GM23248 (cell line): Measurements from ENCODE around the gene RRAGC. TPM values are rescaled to one million over a fixed set of nuclear protein-coding genes. Genes with fewer than 3 reads are reported as not detected.
"Not testable (repeated sequence)": the region's sequence is repeated elsewhere in the genome, so short reads cannot be mapped to it uniquely, and the experiment has no call there.

ENCODE experiments used
- DNase-seq: peaks from one replicate; pipeline ENCODE4 v3.0.0-alpha.2; 2015
- H2AFZ ChIP-seq: fragments of 200-600 bp; sonication (generic); 2 replicates; pipeline ENCODE4 v1.6.1; 2016; ENCODE audit warnings: antibody characterized with exemption
- H3F3A ChIP-seq: fragments of 200-600 bp; sonication (generic); 2 replicates; pipeline ENCODE4 v1.6.1; 2016; ENCODE audit warnings: mild to moderate bottlenecking, antibody characterized with exemption, mixed run types; ENCODE audit not compliant: insufficient read depth
- H3K27ac ChIP-seq: fragments of 200-600 bp; sonication (generic); 2 replicates; pipeline ENCODE4 v1.5.1; 2016; ENCODE audit warnings: mild to moderate bottlenecking
- H3K27me3 ChIP-seq: fragments of 200-600 bp; sonication (generic); replicated peaks from 2 replicates; pipeline ENCODE4 v1.6.1; 2016; ENCODE audit warnings: mild to moderate bottlenecking; ENCODE audit not compliant: insufficient read depth
- H3K36me3 ChIP-seq: fragments of 200-600 bp; sonication (generic); 2 replicates; pipeline ENCODE4 v1.6.1; 2016; ENCODE audit warnings: low read depth, mild to moderate bottlenecking
- H3K4me1 ChIP-seq: fragments of 200-600 bp; sonication (generic); 2 replicates; pipeline ENCODE4 v1.6.1; 2016; ENCODE audit warnings: mild to moderate bottlenecking; ENCODE audit not compliant: insufficient read depth
- H3K4me2 ChIP-seq: fragments of 200-600 bp; sonication (generic); one replicate; pipeline ENCODE4 v1.6.1; 2016; ENCODE audit warnings: mild to moderate bottlenecking; ENCODE audit not compliant: unreplicated experiment
- H3K4me3 ChIP-seq: fragments of 200-600 bp; sonication (generic); 2 replicates; pipeline ENCODE4 v1.5.1; 2016; ENCODE audit warnings: mild to moderate bottlenecking
- H3K79me2 ChIP-seq: fragments of 200-600 bp; sonication (generic); 2 replicates; pipeline ENCODE4 v1.6.1; 2016; ENCODE audit warnings: mild to moderate bottlenecking; ENCODE audit not compliant: insufficient read depth
- H3K9ac ChIP-seq: fragments of 200-600 bp; sonication (generic); 2 replicates; pipeline ENCODE4 v1.6.1; 2016; ENCODE audit warnings: mild to moderate bottlenecking
- H3K9me2 ChIP-seq: fragments of 200-600 bp; sonication (generic); 2 replicates; pipeline ENCODE4 v1.6.1; 2016; ENCODE audit warnings: mixed run types, mild to moderate bottlenecking, moderate library complexity; ENCODE audit not compliant: insufficient read depth
- H3K9me3 ChIP-seq: fragments of 200-600 bp; sonication (generic); one replicate; pipeline ENCODE4 v1.6.1; 2017; ENCODE audit warnings: low read depth
- H4K20me1 ChIP-seq: fragments of 200-600 bp; sonication (generic); 2 replicates; pipeline ENCODE4 v1.6.0; 2016; ENCODE audit not compliant: insufficient read depth
- EZH2 ChIP-seq: fragments of 200-600 bp; sonication (generic); IDR thresholded peaks from 2 replicates; pipeline ENCODE4 v1.6.1; 2018; ENCODE audit warnings: antibody characterized with exemption, mild to moderate bottlenecking; ENCODE audit not compliant: insufficient read depth, poor library complexity, severe bottlenecking
- EZH2phosphoT487 ChIP-seq: fragments of 200-600 bp; sonication (generic); IDR thresholded peaks from 2 replicates; pipeline ENCODE4 v1.6.1; 2018; ENCODE audit warnings: antibody characterized with exemption, moderate library complexity, mild to moderate bottlenecking, low read depth; ENCODE audit not compliant: insufficient read depth
- WGBS, 2 experiments: methylation state at CpG; one replicate each; pipeline ENCODE4 v1.1.6; 2015 to 2017; ENCODE audit warnings: low lambda C conversion rate in 2 of 2, low coverage in 1 of 2; ENCODE audit errors: missing lambda C conversion rate in 2 of 2; 5-methylcytosine and 5-hydroxymethylcytosine counted together
- in situ Hi-C: fragments of 300-500 bp; cut with MboI; formaldehyde crosslinking; loops from 2 replicates; pipeline ENCODE4 v1.15.0; 2020
- polyA plus RNA-seq: library from polyadenylated mRNA; unstranded; fragments of >200 nt; fragmentation: Nextera tagmentation; extraction: Ambion mirVana; gene quantifications from 2 replicates; pipeline ENCODE4 v1.2.1, GENCODE V29; 2016
- total RNA-seq: library from RNA; depleted of rRNA; stranded (reverse); fragments of >200 nt; shearing (Covaris generic); gene quantifications from 2 replicates; pipeline ENCODE4 v1.2.3, GENCODE V29; 2014

The RRAGC gene
- total and polyA plus RNA-seq, 2 experiments from 2014 or later, result 17.9 to 19.1 TPM

- Histone ChIP-seq H4K20me1 (no peaks in the 10 kb centered on the region), H3K27ac (no peak overlapping the region), H3K27me3 (no peaks in the 10 kb centered on the region), H2AFZ (no peak overlapping the region), H3K36me3 (peaks cover 43% of the 10 kb centered on the region), H3K9ac (no peak overlapping the region), H3K4me3 (no peak overlapping the region), H3K79me2 (peaks cover 33% of the 10 kb centered on the region), H3F3A (peaks cover 9% of the 10 kb centered on the region; the same call in 1 of the 2 replicates), H3K9me3 (no peaks in the 10 kb centered on the region), H3K4me1 (no peaks in the 10 kb centered on the region), H3K4me2 (no peak overlapping the region), H3K9me2 (no peaks in the 10 kb centered on the region)
- DNase-seq, result no peak
- in situ Hi-C loops, result no loop called here
- no peak for TF ChIP-seq EZH2phosphoT487
- no peak for TF ChIP-seq EZH2
- 94 to 100% methylated on average over 1 of the region's 1 CpG for WGBS, 2 experiments
These were observed 11.5 kb downstream of the RRAGC start for GRCh38 chr1:38848071-38848470.

GRCh38 chr1:38846210-38846609, 13.4 kb downstream of the RRAGC start:
- H4K20me1 ChIP-seq, result no peaks in the 10 kb centered on the region
- H3K79me2 ChIP-seq, result peaks cover 35% of the 10 kb centered on the region
- no peaks in the 10 kb centered on the region for H3K27me3 ChIP-seq
- DNase-seq, result no peak
- H3K36me3 ChIP-seq, result peaks cover 39% of the 10 kb centered on the region
- in situ Hi-C loops, result no loop called here
- no peaks in the 10 kb centered on the region for H3K9me3 ChIP-seq
- H3K4me2 ChIP-seq, result no peak overlapping the region
- H3K4me1 ChIP-seq, result no peaks in the 10 kb centered on the region
- TF ChIP-seq EZH2phosphoT487, result no peak
- no peak for TF ChIP-seq EZH2
- H3K4me3 ChIP-seq, result no peak overlapping the region
- H3K9me2 ChIP-seq, result no peaks in the 10 kb centered on the region
- no peak overlapping the region for H2AFZ ChIP-seq
- no peak overlapping the region for H3K27ac ChIP-seq
- no peak overlapping the region for H3K9ac ChIP-seq
- H3F3A ChIP-seq, result no peaks in the 10 kb centered on the region; the same call in 1 of the 2 replicates
- WGBS, 2 experiments, result 97 to 99% methylated on average over 3 of the region's 3 CpGs

GRCh38 chr1:38845088-38845487, 14.5 kb downstream of the RRAGC start:
- H3K79me2 ChIP-seq, result peaks cover 35% of the 10 kb centered on the region
- H3K4me3 ChIP-seq, H3K27ac ChIP-seq, DNase-seq, H3F3A ChIP-seq, H3K9me3 ChIP-seq, H4K20me1 ChIP-seq, H2AFZ ChIP-seq, H3K9me2 ChIP-seq, H3K9ac ChIP-seq, in situ Hi-C loops, H3K4me2 ChIP-seq, H3K27me3 ChIP-seq, H3K4me1 ChIP-seq: not testable (repeated sequence)
- WGBS, 2 experiments, result 98 to 99% methylated on average over 3 of the region's 3 CpGs
- H3K36me3 ChIP-seq, result peaks cover 34% of the 10 kb centered on the region

DNA sequence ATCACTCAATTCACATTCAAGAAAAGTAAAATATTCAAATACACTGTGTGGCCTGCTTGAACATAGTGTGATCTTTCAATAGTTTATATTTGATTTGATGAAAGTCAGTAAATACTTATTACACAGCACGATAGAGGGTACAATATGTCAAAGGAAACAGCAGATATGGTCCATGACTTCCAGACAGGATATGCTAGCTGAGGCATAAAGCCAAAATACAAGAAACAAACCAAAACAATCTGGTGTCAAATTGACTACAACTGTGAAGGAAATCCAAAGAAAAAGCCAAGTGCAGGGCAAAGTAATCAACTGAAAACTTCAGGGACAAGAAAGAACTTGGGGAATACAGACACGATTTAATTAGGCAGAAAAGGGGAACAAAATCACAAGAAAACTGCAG, 19.3 kb downstream of the RRAGC start:
- Histone ChIP-seq H3F3A (peaks cover 13% of the 10 kb centered on the region; the same call in 1 of the 2 replicates), H4K20me1 (no peaks in the 10 kb centered on the region), H3K9me2 (no peaks in the 10 kb centered on the region), H3K27ac (no peak overlapping the region), H3K27me3 (no peaks in the 10 kb centered on the region), H3K36me3 (peaks cover 25% of the 10 kb centered on the region), H3K4me2 (no peak overlapping the region), H3K9me3 (no peaks in the 10 kb centered on the region), H3K4me1 (no peaks in the 10 kb centered on the region), H2AFZ (no peak overlapping the region), H3K9ac (no peak overlapping the region), H3K4me3 (no peak overlapping the region), H3K79me2 (peaks cover 22% of the 10 kb centered on the region)
- in situ Hi-C loops, result no loop called here
- WGBS, 2 experiments, result 20 to 29% methylated on average over 2 of the region's 2 CpGs
- no peak for DNase-seq
- no peak for TF ChIP-seq EZH2phosphoT487
- no peak for TF ChIP-seq EZH2

DNA sequence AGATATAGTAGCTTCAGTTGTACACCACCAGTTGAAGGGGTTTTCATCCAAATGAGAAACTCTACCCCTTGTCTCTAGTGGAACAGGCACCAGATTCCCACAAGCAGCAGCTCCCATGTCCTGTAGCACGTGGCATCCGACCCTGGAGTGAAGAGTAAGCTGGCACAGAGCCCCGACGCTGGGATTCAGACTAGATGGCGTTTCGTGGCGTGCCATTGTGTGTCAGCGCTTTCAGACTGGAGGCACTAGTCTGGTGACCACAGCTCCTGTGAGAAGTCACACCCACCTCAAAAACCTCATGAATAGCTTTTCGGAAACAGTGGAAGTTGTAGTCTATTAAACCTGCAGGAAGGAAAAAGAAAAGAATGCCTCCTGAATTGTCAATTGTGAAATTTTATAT, 20.2 kb downstream of the RRAGC start:
- H3F3A ChIP-seq, result peaks cover 13% of the 10 kb centered on the region; the same call in 1 of the 2 replicates
- no peaks in the 10 kb centered on the region for H3K9me3 ChIP-seq
- TF ChIP-seq EZH2 (no peak), EZH2phosphoT487 (no peak)
- H3K27ac ChIP-seq, result no peak overlapping the region
- H3K36me3 ChIP-seq, result peaks cover 19% of the 10 kb centered on the region
- in situ Hi-C loops, result no loop called here
- H3K27me3 ChIP-seq, result no peaks in the 10 kb centered on the region
- H3K4me3 ChIP-seq, result no peak overlapping the region
- no peak overlapping the region for H2AFZ ChIP-seq
- WGBS, 2 experiments, result 88 to 96% methylated on average over 9 of the region's 9 CpGs
- H4K20me1 ChIP-seq, result no peaks in the 10 kb centered on the region
- H3K9me2 ChIP-seq, result no peaks in the 10 kb centered on the region
- no peak overlapping the region for H3K9ac ChIP-seq
- no peak for DNase-seq
- H3K4me1 ChIP-seq, result no peaks in the 10 kb centered on the region
- H3K4me2 ChIP-seq, result no peak overlapping the region
- peaks cover 15% of the 10 kb centered on the region for H3K79me2 ChIP-seq

DNA sequence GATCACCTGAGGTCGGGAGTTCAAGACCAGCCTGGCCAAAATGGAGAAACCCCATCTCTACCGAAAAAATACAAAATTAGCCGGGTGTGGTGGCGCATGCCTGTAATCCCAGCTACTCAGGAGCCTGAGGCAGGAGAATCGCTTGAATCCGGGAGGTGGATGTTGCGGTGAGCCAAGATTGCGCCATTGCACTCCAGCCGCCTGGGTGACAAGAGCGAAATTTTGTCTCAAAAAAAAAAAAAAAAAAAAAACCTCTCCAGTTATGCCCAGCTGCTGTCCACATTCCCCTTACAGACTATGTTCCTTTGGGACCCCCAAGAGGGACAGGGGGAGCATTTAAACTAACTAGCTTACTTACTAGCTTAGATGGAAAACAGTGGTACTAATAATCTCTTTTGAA, 23.3 kb downstream of the RRAGC start:
- not testable (repeated sequence) for DNase-seq

More for the DNA sequence above, 23.3 kb downstream of the RRAGC start:
- H3K4me1 ChIP-seq, H3K27me3 ChIP-seq, in situ Hi-C loops, H4K20me1 ChIP-seq, H3K9me2 ChIP-seq, H3K9ac ChIP-seq, H3K4me3 ChIP-seq, H2AFZ ChIP-seq, H3K79me2 ChIP-seq, H3K9me3 ChIP-seq, H3K4me2 ChIP-seq, H3K27ac ChIP-seq: not testable (repeated sequence)
- H3K36me3 ChIP-seq, result peaks cover 10% of the 10 kb centered on the region
- peaks cover 13% of the 10 kb centered on the region; the same call in 1 of the 2 replicates for H3F3A ChIP-seq
- 93 to 97% methylated on average over 10 of the region's 10 CpGs for WGBS, 2 experiments
